ENCODE data around the gene ALMS1. TPM values are rescaled to one million over a fixed set of nuclear protein-coding genes. Genes with fewer than 3 reads are reported as not detected.

ALMS1 gene
- total RNA-seq, 2 donors from 2014 or later = 18.5 to 69.3 TPM

DNA sequence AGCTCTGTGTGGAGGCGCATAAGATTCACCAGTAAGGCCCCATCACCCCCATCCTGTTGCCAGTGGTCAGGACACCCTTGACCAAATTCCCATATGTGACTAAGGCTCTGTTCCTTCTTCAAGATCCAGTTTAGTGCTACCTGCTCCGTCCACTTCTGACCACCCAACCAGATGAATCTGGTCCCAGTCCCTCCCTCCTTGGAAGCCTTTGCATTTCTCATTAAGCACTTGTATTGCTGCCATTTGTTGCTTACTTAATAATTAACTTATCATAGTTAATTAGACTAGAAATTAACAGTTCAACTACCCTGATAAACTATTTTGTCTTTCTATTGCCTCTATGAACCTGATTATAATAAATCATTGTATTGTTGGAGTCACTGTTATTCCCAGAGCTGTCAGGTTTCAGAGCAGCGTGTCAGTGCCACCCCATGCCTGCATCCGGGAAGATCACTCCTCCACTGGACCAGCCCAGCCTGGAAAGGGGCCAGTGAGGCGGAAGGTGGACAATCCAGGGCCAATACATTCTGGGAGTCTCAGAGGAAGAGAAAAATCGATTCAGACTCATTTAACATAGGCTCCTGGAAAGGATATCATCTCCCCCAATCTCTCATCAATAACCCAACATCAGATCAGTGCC, 266.1 kb downstream of the ALMS1 start:
- Histone ChIP-seq H3K4me1 (replicated peaks) (no peaks in the 10 kb centered on the region), H3K9me3 (no peaks in the 10 kb centered on the region), H3K4me3 (no peak overlapping the region), H3K36me3 (no peaks in the 10 kb centered on the region), H3K27ac (no peak overlapping the region), H3K27me3 (replicated peaks; ENCODE audit: insufficient read depth) (no peaks in the 10 kb centered on the region)
- WGBS = 65% methylated on average over 6 of the region's 6 CpGs
- TF ChIP-seq, protein P1, sequence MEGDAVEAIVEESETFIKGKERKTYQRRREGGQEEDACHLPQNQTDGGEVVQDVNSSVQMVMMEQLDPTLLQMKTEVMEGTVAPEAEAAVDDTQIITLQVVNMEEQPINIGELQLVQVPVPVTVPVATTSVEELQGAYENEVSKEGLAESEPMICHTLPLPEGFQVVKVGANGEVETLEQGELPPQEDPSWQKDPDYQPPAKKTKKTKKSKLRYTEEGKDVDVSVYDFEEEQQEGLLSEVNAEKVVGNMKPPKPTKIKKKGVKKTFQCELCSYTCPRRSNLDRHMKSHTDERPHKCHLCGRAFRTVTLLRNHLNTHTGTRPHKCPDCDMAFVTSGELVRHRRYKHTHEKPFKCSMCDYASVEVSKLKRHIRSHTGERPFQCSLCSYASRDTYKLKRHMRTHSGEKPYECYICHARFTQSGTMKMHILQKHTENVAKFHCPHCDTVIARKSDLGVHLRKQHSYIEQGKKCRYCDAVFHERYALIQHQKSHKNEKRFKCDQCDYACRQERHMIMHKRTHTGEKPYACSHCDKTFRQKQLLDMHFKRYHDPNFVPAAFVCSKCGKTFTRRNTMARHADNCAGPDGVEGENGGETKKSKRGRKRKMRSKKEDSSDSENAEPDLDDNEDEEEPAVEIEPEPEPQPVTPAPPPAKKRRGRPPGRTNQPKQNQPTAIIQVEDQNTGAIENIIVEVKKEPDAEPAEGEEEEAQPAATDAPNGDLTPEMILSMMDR (IDR thresholded peaks at IDR 0.05) = no peak
- no peak for TF ChIP-seq POLR2AphosphoS5 (IDR thresholded peaks at IDR 0.05)
- no peak for TF ChIP-seq POLR2A (IDR thresholded peaks at IDR 0.05)
- DNase-seq (ENCODE audit: low spot score) = no peak
- intact Hi-C loops (cut with DNase I) = no loop called here

DNA sequence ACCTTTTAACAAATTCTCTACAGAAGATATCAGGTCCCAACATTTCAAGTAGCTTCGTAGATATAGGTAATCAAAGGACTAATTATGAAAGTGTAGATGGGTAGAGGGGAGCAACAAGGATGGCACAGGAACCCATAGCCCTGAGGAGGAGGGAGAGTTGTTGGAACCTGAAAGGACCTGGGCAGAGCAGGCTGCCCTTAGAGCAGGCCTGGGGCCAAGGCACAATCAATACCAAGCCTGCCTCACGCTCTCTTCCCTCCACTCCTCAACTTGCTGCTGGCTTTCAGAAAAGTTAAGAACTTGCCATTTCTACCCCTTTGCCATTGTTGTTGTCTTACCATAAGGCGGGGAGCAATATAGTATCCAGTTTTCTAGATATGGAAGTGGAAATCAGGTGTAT, 266.7 kb downstream of the ALMS1 start:
- H3K9me3 ChIP-seq = no peaks in the 10 kb centered on the region
- no peak for TF ChIP-seq POLR2AphosphoS5 (IDR thresholded peaks at IDR 0.05)
- H3K4me1 ChIP-seq (replicated peaks) = no peaks in the 10 kb centered on the region
- intact Hi-C loops (cut with DNase I) = no loop called here
- no peak overlapping the region for H3K4me3 ChIP-seq
- 88% methylated on average over 3 of the region's 3 CpGs for WGBS
- H3K36me3 ChIP-seq = no peaks in the 10 kb centered on the region
- H3K27me3 ChIP-seq (replicated peaks; ENCODE audit: insufficient read depth) = no peaks in the 10 kb centered on the region
- no peak overlapping the region for H3K27ac ChIP-seq
- DNase-seq (ENCODE audit: low spot score) = no peak

DNA sequence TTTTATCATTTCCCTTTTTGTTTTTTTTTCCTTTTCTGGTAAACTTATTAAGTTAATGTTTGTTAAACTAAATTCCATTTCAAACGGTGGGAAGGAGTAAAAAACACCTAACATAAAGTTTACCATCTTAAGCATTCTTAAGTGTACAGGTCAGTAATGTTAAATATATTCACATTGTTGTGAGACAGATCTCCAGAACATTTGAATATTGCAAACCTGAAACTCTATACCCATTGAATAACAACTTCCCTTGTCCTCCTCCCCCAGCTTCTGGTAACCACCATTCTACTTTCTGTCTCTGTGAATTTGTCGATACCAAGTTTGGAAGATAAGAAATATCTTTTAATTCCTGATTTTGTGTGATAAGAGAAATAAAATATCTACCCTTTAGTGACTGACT, 268.5 kb downstream of the ALMS1 start:
- no peak overlapping the region for H3K27ac ChIP-seq

More for the DNA sequence above, 268.5 kb downstream of the ALMS1 start:
- WGBS = 42% methylated on average over 2 of the region's 2 CpGs
- TF ChIP-seq, protein P1 (IDR thresholded peaks at IDR 0.05) = no peak
- TF ChIP-seq POLR2AphosphoS5 (IDR thresholded peaks at IDR 0.05) (no peak), POLR2A (IDR thresholded peaks at IDR 0.05) (no peak)
- Histone ChIP-seq H3K36me3 (no peaks in the 10 kb centered on the region), H3K4me1 (replicated peaks) (no peaks in the 10 kb centered on the region), H3K9me3 (no peaks in the 10 kb centered on the region), H3K4me3 (no peak overlapping the region), H3K27me3 (replicated peaks; ENCODE audit: insufficient read depth) (no peaks in the 10 kb centered on the region)
- no peak for DNase-seq (ENCODE audit: low spot score)
- intact Hi-C loops (cut with DNase I) = no loop called here

Other genes starting within 250 kb of the ALMS1 start
- not detected for gene NOTO, start 183.3 kb upstream of the ALMS1 start, total RNA-seq
- gene SMYD5, start 171.6 kb upstream of the ALMS1 start, total RNA-seq = 10 to 100 TPM; 12.5 to 36.6 TPM
- 10 to 100 TPM; 21.4 to 26.3 TPM for gene PRADC1, start 152.6 kb upstream of the ALMS1 start, total RNA-seq
- 100 to 1,000 TPM; 206 to 242 TPM for gene CCT7, start 151.5 kb upstream of the ALMS1 start, total RNA-seq
- gene FBXO41, start 101.4 kb upstream of the ALMS1 start, total RNA-seq = 1 to 10 TPM; 4.2 to 7.4 TPM
- 10 to 100 TPM in 1 of 2 donors, not detected in 1; 11.4 TPM for gene EGR4, start 92.3 kb upstream of the ALMS1 start, total RNA-seq